GM12872 (cell line): ENCODE measurements around the gene C4orf50.

Experiments used
- TF ChIP-seq, protein P1 (sequence below): IDR thresholded peaks from 3 replicates; pipeline ENCODE4 v1.5.1; 2011; ENCODE audit warnings: low read depth, mild to moderate bottlenecking, low read length, moderate library complexity; ENCODE audit not compliant: insufficient read depth

Gene C4orf50

GRCh38 chr4:6012200-6012599 lies 6.0 kb downstream of the C4orf50 start:
- TF ChIP-seq, protein P1, sequence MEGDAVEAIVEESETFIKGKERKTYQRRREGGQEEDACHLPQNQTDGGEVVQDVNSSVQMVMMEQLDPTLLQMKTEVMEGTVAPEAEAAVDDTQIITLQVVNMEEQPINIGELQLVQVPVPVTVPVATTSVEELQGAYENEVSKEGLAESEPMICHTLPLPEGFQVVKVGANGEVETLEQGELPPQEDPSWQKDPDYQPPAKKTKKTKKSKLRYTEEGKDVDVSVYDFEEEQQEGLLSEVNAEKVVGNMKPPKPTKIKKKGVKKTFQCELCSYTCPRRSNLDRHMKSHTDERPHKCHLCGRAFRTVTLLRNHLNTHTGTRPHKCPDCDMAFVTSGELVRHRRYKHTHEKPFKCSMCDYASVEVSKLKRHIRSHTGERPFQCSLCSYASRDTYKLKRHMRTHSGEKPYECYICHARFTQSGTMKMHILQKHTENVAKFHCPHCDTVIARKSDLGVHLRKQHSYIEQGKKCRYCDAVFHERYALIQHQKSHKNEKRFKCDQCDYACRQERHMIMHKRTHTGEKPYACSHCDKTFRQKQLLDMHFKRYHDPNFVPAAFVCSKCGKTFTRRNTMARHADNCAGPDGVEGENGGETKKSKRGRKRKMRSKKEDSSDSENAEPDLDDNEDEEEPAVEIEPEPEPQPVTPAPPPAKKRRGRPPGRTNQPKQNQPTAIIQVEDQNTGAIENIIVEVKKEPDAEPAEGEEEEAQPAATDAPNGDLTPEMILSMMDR = no peak

- TF ChIP-seq, protein P1 = no peak
Observed at GRCh38 chr4:6011686-6012085, 6.5 kb downstream of the C4orf50 start.

DNA sequence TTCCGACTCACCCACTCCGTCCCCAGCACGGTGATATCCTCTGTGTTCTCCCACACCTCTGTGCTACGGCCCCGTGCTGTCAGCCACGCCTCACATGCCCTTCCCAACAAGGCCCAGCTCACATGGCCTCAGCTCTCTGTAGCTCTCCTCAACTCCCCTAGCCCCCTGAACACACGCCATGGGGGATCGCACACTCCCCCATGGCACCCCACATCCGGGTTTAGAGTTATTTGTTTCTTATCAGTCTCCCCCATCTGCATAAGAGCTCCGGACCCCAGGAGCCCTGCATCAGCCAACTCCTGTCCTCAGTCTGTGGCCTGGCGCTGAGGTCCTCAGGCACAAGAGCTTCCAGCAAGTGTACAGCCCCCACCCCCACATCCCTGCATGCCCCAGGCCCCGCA lies 7.0 kb downstream of the C4orf50 start:
- TF ChIP-seq, protein P1 = no peak

DNA sequence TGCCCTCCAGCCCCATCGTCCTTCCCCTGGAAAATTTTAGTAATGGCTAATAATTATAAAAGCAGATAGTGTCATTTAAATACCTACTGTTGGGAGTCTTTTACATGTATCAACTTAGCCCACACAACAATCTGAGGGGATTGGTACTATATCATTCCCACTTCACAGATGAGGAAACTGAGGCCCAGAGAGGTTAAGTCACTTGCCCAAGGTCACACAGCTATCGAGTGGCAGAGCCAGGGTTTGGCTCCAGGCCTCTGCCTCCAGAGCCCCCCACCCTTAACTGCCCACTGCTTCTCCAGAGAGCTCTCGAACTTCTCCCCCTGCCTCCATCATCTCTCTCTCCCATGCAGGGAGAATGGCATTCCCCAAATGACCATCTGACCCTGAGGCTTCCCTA lies 7.4 kb downstream of the C4orf50 start:
- TF ChIP-seq, protein P1 = no peak

DNA sequence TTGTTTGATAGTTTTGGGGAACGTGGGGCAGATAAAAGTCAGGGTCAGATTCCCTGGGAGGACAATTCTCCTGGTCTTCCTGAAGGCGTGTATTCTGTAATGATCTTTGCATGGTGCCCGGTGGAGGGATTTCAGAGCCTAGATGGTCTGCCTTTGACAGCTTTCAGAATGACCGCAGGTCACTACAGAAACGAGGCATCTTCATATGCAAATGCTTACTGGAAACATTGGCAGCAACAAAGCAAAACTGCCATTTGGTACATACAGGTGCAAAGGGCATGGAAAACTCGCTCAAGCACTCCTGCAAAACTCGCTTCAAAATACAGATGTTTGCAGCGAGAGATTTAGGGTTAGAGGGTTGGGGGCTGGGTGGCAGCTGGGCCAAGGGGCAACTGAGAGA lies 8.8 kb downstream of the C4orf50 start:
- TF ChIP-seq, protein P1 = no peak

DNA sequence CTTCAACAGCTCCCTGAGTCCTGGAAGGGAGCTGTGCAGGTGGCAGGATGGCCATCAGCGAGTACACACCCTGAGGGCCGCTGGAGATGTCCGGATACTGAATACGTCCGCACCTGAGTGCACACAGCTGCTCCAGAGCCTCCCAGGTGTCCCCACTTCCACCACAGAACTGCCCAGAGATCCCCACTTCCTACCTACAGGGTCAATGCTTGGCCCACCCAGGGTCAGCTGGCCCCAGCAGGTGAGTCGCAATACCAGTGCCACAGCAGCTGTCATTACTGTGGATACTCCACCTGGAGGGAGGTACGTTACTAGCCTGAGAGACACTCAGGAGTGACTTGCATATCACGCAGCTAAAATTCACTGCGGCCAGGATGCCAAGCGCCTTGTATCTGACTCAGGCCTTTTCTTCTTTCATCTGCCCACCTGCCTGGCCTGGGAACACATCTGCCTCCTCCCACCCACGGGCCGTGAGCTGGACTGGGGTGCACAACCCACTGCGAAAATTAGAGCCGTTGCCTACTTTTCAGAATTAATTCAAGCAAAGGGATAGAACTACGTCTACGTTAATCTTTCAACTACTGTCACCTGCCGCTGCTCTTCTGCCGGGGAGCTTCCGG lies 9.4 kb downstream of the C4orf50 start:
- TF ChIP-seq, protein P1 = no peak

- TF ChIP-seq, protein P1 = no peak
Observed at GRCh38 chr4:6008092-6008551, 10.1 kb downstream of the C4orf50 start.
